Muscle of leg (tissue), 11 donors: ENCODE data around the gene IGSF8. TPM values are rescaled to one million over a fixed set of nuclear protein-coding genes. Genes with fewer than 3 reads are reported as not detected.
"Not testable (repeated sequence)": the region's sequence is repeated elsewhere in the genome, so short reads cannot be mapped to it uniquely, and the experiment has no call there.

ENCODE experiments used
- DNase-seq: peaks from one replicate; pipeline ENCODE4 v3.0.0; 2013
- H3K27ac ChIP-seq: one replicate; pipeline ENCODE4 v1.5.1; 2013; ENCODE audit warnings: mild to moderate bottlenecking, low read length, control low read depth
- H3K27me3 ChIP-seq: one replicate; pipeline ENCODE4 v1.6.1; 2013; ENCODE audit warnings: low read length; ENCODE audit not compliant: control insufficient read depth, insufficient read depth
- H3K36me3 ChIP-seq: one replicate; pipeline ENCODE4 v1.6.1; 2013; ENCODE audit warnings: low read length; ENCODE audit not compliant: control insufficient read depth, insufficient read depth
- H3K4me1 ChIP-seq: one replicate; pipeline ENCODE4 v1.6.1; 2013; ENCODE audit warnings: low read length; ENCODE audit not compliant: control insufficient read depth, insufficient read depth
- H3K4me3 ChIP-seq: one replicate; pipeline ENCODE4 v1.5.1; 2013; ENCODE audit warnings: low read length, control low read depth
- H3K9me3 ChIP-seq: replicated peaks from 2 replicates; pipeline ENCODE4 v1.6.1; 2013; ENCODE audit warnings: low read depth, low read length; ENCODE audit not compliant: control insufficient read depth
- WGBS: methylation state at CpG from one replicate; pipeline ENCODE4 v1.1.5; 2013; ENCODE audit warnings: missing lambda C conversion rate; ENCODE audit not compliant: insufficient coverage; 5-methylcytosine and 5-hydroxymethylcytosine counted together
- polyA plus RNA-seq, 8 donors: library from polyadenylated mRNA; unstranded; fragments of 120-200 nt; gene quantifications; one replicate each; pipeline versions ENCODE4 v1.2.1 to v1.2.3, GENCODE V29; 2013; ENCODE audit warnings: inconsistent platforms in 1 of 8, low replicate concordance in 1 of 8; ENCODE audit not compliant: insufficient read length in 8 of 8, insufficient read depth in 1 of 8
- total RNA-seq: library from RNA; stranded (reverse); fragments of 120-200 nt; gene quantifications from one replicate; pipeline ENCODE4 v1.2.4, GENCODE V29; 2013

The IGSF8 gene
- total and polyA plus RNA-seq, 9 donors = 15.4 to 26.2 (median 21.1) TPM

DNA sequence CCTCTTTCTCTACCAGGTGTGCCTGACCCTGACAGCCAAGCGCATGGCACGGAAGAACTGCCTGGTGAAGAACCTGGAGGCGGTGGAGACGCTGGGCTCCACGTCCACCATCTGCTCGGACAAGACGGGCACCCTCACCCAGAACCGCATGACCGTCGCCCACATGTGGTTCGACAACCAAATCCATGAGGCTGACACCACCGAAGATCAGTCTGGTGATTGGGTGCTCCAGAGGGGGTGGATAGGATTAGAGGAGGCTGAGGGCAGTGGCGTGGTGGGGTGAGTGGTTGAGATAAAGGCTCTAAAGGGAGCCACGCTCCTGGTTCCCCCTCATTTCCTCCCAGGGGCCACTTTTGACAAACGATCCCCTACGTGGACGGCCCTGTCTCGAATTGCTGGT is 30.2 kb upstream of the IGSF8 start:
- Histone ChIP-seq H3K9me3 (no peaks in the 10 kb centered on the region), H3K4me1 (peaks cover 14% of the 10 kb centered on the region), H3K27ac (no peak overlapping the region), H3K27me3 (no peaks in the 10 kb centered on the region), H3K36me3 (peaks cover 76% of the 10 kb centered on the region), H3K4me3 (no peak overlapping the region)
- no peak for DNase-seq
- 94% methylated on average over 8 of the region's 18 CpGs for WGBS

DNA sequence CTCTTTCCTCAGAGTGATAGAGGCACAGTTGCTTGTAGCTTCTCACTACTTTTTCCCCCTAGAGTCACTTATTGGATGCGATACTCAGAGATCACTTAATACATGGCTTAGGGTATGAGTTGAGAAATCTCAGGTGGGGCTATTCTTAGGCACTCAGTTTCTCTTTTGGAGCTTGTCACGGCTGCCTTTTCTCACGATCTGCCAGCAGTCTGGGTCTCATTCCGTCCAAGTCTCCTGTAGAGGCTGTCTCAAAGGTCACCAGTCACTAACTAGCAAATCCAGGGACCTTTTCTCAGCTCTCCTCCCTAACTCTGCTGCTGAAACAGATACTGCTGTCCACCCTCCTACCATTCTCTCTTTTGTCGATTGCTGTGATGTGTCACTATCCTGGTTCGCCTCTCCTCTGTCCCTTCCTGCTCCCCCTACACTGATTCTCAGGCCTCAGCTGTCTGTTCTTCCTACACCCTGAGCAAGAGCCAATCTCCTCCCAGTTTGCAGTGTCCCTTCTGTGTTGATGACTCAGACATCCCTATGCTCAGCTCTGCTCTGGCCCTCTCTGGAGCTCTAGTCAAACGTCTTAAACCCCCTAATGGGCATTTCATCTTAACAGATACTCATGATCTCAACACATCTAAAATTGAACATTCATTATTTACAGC is 29.6 kb upstream of the IGSF8 start:
- 51% methylated on average over 6 of the region's 7 CpGs for WGBS
- Histone ChIP-seq H3K27me3 (no peaks in the 10 kb centered on the region), H3K4me3 (no peak overlapping the region), H3K4me1 (peaks cover 14% of the 10 kb centered on the region), H3K27ac (no peak overlapping the region), H3K36me3 (peaks cover 81% of the 10 kb centered on the region), H3K9me3 (no peaks in the 10 kb centered on the region)
- peak; percentile 69 for DNase-seq

DNA sequence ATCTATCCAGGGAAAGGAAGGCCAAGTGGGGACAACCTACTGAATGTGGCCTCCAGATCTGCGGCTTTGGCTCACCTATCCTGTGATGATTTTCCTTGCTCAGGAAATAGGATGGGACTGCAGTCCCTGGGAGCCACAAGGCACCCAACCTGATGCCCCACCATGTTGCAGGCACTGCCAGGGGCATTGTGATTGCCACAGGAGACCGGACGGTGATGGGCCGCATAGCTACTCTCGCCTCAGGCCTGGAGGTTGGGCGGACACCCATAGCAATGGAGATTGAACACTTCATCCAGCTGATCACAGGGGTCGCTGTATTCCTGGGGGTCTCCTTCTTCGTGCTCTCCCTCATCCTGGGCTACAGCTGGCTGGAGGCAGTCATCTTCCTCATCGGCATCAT is 29.0 kb upstream of the IGSF8 start:
- no peaks in the 10 kb centered on the region for H3K27me3 ChIP-seq
- no peak overlapping the region for H3K4me3 ChIP-seq
- H3K36me3 ChIP-seq = peaks cover 81% of the 10 kb centered on the region
- no peak overlapping the region for H3K27ac ChIP-seq
- peaks cover 14% of the 10 kb centered on the region for H3K4me1 ChIP-seq
- WGBS = 94% methylated on average over 9 of the region's 9 CpGs
- no peak for DNase-seq
- H3K9me3 ChIP-seq = no peaks in the 10 kb centered on the region

DNA sequence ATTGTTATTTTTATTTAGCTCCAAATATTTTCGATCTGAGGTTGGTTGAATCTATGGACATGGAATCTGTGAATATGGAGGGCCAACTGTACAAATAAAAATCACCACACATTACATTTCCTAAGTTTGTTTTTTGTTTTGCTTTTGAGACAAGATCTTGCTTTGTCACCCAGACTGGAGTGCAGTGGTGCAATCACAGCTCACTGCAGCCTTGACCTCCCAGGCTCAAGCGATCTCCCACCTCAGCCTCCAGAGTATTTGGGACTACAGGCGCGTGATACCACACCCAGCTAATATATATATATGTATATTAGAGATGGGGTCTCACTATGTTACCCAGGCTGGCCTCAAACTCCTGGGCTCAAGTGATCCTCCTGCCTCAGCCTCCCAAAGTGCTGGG is 27.9 kb upstream of the IGSF8 start:
- Histone ChIP-seq H3K4me1 (peaks cover 14% of the 10 kb centered on the region), H3K36me3 (peaks cover 76% of the 10 kb centered on the region)
- not testable (repeated sequence) for H3K27ac ChIP-seq, H3K27me3 ChIP-seq, H3K9me3 ChIP-seq, DNase-seq, H3K4me3 ChIP-seq
- no CpG with 5 or more reads among the region's 4 CpGs for WGBS

DNA sequence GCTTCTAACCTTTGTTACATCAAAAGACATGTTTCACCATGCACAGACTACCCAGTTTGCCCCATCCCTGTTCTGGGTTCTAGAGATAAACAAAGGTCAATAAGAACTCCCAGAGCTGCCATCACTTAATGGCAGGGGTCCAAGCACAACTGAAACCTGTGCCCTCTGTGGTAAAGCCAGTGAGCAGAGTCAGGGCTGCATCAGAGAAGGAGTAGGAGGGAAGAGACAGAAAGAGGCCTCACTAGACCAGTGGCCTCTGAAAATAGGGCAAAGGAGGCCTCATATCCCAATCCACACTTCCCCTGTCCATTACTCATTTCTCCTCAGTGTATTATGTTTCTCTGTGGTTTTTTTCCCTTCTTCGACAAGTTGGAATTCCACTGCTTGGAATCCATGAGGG is 27.3 kb upstream of the IGSF8 start:
- DNase-seq = no peak
- no peaks in the 10 kb centered on the region for H3K9me3 ChIP-seq
- no CpG with 5 or more reads among the region's 1 CpG for WGBS
- H3K4me3 ChIP-seq = no peak overlapping the region
- peaks cover 76% of the 10 kb centered on the region for H3K36me3 ChIP-seq
- peaks cover 14% of the 10 kb centered on the region for H3K4me1 ChIP-seq
- H3K27me3 ChIP-seq = no peaks in the 10 kb centered on the region
- no peak overlapping the region for H3K27ac ChIP-seq

DNA sequence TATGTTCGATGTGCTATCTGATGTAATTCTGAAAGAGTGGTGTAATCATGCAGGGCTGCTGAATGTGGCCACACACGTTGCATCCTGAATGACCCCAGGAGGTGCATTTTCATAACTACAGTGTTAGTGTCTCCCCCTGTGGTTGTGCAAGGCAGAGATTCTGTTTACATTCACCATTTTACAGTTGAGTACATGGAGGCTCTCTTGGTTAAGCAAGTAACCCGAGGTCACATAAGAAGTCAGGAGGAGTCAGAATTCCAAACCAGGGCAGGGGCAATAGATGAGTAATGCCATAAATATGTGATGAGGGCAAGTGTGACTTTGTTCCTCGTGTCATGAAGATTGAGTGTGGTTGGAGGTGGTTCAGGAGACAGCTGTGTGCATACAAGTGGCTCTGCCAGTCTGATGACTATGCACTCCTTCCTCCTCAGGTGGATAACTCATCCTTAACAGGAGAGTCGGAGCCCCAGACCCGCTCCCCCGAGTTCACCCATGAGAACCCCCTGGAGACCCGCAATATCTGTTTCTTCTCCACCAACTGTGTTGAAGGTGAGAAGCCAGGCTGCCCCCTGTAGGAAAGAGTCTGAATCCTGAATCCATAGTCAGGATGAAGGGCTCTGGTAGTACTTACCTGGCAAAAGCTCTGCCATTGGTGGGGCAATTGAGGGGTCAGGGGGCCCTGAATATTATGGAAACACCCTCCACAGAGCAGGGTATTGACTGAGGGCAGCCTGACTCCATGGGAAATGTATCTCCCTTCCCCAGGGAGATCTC is 26.5 kb upstream of the IGSF8 start:
- no peak overlapping the region for H3K27ac ChIP-seq
- H3K27me3 ChIP-seq = no peaks in the 10 kb centered on the region
- no peaks in the 10 kb centered on the region for H3K9me3 ChIP-seq
- no peak for DNase-seq
- H3K4me3 ChIP-seq = no peak overlapping the region
- 60% methylated on average over 1 of the region's 8 CpGs for WGBS
- H3K36me3 ChIP-seq = peaks cover 67% of the 10 kb centered on the region
- peaks cover 14% of the 10 kb centered on the region for H3K4me1 ChIP-seq

DNA sequence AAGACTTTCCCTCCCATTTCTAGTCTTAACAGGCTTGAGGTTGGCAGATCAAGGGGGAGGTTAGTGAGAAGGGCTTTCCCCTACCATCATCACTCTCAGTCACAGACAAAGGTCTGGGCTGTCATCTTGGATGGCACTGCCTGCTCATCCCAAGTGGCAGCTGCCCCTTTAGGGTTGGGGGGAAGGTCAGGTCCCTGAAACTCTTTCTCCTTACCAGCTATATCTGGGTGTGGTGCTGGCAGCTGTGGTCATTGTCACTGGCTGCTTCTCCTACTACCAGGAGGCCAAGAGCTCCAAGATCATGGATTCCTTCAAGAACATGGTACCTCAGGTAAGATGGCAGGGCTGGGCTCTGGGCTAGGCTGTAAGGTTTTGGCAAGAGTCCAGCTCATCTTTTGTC is 25.3 kb upstream of the IGSF8 start:
- Histone ChIP-seq H3K27ac (no peak overlapping the region), H3K36me3 (peaks cover 56% of the 10 kb centered on the region), H3K9me3 (no peaks in the 10 kb centered on the region), H3K27me3 (no peaks in the 10 kb centered on the region), H3K4me3 (no peak overlapping the region), H3K4me1 (peaks cover 17% of the 10 kb centered on the region)
- DNase-seq = no peak

DNA sequence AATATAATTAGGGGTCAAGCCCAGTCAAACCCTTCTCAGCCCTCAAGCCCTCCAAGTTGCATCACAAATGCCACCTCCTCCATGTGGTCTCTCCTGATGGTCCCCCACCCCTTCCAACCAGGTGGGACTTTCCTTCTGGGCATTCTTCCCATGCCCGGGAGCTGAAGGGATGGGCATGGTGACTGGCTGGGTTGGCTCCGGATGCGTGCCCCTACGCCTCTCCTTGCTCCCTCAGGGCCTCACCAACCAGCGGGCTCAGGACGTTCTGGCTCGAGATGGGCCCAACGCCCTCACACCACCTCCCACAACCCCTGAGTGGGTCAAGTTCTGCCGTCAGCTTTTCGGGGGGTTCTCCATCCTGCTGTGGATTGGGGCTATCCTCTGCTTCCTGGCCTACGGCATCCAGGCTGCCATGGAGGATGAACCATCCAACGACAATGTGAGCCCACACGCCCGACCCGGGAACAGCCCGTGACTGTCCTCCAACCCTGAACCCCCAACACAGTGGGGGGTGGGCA is 24.6 kb upstream of the IGSF8 start:
- no peak overlapping the region for H3K4me3 ChIP-seq
- peaks cover 49% of the 10 kb centered on the region for H3K36me3 ChIP-seq
- H3K4me1 ChIP-seq = peaks cover 24% of the 10 kb centered on the region
- no peak overlapping the region for H3K27ac ChIP-seq
- no peaks in the 10 kb centered on the region for H3K27me3 ChIP-seq
- no peaks in the 10 kb centered on the region for H3K9me3 ChIP-seq
- DNase-seq = no peak
- WGBS = 93% methylated on average over 6 of the region's 16 CpGs

DNA sequence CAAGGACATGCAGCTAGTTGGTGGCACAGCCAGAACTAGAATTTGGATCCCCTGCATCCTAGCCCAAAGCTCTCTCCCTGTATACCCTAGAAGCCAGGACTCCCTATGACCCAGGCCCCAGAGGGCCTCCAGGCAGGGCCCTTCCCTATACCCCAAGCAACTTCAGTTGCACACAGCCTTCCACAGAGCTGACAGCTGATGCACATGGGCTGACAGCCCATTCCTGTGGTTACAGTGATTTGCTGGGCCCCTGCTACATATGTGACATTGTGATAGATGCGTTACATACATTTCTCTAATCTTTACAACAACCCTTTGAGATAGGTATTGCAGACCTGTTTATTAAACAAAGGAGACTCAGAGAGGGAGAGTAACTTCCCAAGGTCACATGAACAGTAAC is 23.0 kb upstream of the IGSF8 start:
- H3K27ac ChIP-seq = no peak overlapping the region
- H3K27me3 ChIP-seq = no peaks in the 10 kb centered on the region
- DNase-seq = no peak
- H3K4me1 ChIP-seq = peaks cover 37% of the 10 kb centered on the region
- H3K9me3 ChIP-seq = no peaks in the 10 kb centered on the region
- no peak overlapping the region for H3K4me3 ChIP-seq
- H3K36me3 ChIP-seq = peaks cover 40% of the 10 kb centered on the region
- WGBS = no CpG with 5 or more reads among the region's 1 CpG

DNA sequence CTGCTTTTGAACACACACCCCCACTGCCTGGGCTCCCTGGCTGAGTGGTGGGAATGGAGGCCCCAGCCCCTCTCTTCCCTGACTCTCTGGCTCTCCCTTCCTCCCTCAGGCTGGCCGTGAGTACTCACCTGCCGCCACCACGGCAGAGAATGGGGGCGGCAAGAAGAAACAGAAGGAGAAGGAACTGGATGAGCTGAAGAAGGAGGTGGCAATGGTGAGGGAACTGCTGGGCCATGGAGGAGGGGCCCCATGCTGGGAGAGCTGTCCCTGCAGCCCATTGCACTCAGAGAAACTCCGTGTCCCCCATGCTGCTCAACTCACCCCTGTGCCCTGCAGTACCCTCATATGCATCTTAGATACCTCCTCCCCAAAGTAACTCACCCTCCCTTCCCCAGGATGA is 22.4 kb upstream of the IGSF8 start:
- no peak overlapping the region for H3K27ac ChIP-seq
- DNase-seq = no peak
- no peaks in the 10 kb centered on the region for H3K27me3 ChIP-seq
- peaks cover 38% of the 10 kb centered on the region for H3K36me3 ChIP-seq
- H3K4me3 ChIP-seq = no peak overlapping the region
- H3K4me1 ChIP-seq = peaks cover 43% of the 10 kb centered on the region
- WGBS = no CpG with 5 or more reads among the region's 5 CpGs
- H3K9me3 ChIP-seq = no peaks in the 10 kb centered on the region
